GM18499 (cell line): ENCODE data around the gene IL27RA.

Source experiments
- ATAC-seq: cut with Tn5 transposase; IDR thresholded peaks from one replicate; pipeline ENCODE4 v1.9.1; 2021; ENCODE audit warnings: moderate number of reproducible peaks; ENCODE audit not compliant: insufficient read depth, unreplicated experiment

Gene IL27RA

GRCh38 chr19:14031719-14032480, at the start of gene IL27RA:
TSS of gene IL27RA (plus strand) at chr19:14031762. CDS start at chr19:14031873, 111 bp downstream.
- ATAC-seq: no peak

DNA sequence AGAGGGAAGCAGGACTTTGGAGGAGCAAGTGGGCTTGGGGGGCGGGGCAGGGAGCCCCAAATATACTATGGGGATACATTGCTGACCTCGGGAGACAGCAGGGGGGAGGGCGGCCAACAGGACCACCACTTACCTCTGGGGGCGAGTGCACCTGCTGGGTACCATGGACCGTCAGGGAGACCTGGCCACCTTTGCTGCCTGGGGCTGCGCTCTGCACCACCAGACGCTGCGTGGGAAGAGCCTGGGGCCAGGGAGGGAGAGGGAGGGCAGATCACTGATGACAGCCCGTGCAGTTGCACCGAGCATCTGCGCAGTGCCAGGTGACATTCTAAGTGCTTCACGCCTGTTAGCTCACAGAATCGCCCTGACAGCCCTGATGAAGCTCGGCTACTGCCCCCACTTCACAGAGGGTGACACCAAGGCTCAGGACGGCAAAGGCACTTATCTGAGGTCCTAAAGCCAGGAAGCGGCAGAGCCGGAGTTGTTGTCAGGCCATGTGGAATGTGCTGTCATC, 49.5 kb upstream of the IL27RA start:
- no peak for ATAC-seq

DNA sequence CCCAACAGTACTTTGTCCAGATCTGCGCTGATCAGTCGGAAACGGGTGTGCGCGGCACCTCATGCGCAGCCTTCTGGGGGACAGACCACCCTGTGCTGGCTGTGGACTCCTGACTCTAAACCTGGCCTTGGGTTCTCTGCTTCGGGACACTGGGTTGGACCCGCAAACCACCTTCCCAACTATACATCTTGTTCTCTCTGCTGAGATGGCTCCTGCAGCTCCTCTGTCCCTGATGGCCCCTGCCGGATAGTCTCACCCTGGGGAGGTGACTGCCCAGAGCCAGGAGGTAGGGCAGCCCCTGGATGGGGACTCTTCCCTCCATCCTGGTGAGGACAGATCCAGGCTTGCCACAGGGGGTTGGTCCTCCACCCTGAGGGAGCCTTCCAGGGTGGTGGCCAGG, 48.8 kb upstream of the IL27RA start:
- no peak for ATAC-seq

DNA sequence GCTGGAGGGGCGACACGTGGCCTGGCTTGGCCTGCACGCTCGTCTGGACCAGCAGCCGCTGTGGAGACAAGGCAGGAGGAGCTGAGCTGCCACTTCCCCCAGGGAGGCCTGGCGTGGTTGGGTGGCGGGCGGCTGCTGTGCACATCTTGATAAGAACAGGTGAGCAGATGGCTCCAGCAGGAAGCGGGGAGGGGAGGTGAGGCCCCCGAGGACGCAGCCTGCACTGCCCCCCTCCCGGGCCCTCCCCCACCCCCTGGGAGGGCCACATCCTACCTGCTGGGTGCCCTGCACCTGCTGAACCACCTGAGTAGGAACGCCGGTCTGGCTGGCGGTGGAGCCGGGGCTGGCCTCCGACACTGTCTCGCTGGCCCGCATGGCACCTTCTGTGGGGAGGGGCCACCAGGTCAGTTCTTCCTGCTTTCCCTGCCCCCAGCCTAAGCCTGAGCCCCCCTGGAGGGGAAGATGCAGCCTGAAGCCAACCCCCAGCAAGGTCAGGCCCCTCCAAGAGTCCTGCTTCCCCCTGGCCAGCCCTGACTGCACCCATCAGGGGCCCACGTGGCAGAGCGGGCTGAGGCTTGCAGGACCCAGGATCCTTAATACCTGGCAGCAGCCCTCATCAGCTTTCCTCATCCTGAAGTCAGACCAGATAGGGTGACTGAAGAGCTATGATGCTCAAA, 48.2 kb upstream of the IL27RA start:
- no peak for ATAC-seq

DNA sequence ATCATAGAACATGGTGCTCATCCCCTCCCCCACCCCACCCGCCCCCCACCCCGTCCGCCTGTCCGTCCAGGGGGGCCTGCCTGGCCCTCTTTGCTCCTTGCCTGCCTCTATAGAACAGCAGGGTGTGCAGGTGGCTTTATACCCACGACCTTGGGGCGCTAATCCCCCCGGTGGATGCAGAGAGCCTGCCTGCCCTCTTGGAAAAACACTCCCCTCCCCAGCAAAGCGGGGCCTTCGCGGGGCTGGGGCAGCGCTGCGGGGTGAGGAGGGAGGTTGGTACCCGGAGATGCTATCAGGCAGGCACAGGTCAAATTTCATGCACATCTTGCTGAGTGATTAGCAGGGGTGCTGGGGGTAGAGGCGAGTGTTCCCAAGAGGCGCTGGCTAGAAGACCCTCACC, 47.4 kb upstream of the IL27RA start:
- no peak for ATAC-seq

DNA sequence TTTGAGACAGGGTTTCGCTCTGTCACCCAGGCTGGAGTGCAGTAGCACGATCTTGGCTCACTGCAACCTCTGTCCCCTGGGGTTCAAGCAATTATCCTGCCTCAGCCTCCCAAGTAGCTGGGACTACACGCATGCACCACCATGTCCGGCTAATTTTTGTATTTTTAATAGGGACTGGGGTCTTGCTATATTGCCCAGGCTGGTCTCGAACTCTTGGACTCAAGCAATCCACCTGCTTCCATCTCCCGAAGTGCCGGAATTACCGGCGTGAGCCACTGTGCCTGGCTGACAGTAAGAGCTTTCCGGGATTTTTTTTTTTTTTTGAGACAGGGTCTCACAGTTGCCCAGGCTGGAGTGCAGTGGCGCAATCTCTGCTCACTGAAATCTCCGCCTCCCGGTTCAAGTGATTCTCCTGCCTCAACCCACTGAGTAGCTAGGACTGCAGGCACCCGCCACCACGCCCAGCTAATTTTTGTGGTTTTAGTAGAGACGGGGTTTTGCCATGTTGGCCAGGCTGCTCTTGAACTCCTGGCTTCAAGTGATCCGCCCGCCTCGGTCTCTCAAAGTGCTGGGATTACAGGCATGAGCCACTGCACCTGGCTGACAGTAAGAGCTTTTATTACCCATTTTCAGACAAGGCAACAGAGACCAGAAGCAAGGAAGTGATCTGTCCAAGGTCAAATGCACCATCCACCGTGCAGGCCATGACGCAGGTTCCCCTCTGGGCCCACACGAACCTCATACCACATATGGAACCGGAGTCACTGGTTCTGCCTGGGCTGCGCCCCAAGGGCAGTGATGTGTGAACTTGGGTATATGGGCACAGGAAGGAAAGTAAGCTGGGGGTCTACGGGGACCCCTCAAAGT, 46.5 kb upstream of the IL27RA start:
- ATAC-seq: no peak

DNA sequence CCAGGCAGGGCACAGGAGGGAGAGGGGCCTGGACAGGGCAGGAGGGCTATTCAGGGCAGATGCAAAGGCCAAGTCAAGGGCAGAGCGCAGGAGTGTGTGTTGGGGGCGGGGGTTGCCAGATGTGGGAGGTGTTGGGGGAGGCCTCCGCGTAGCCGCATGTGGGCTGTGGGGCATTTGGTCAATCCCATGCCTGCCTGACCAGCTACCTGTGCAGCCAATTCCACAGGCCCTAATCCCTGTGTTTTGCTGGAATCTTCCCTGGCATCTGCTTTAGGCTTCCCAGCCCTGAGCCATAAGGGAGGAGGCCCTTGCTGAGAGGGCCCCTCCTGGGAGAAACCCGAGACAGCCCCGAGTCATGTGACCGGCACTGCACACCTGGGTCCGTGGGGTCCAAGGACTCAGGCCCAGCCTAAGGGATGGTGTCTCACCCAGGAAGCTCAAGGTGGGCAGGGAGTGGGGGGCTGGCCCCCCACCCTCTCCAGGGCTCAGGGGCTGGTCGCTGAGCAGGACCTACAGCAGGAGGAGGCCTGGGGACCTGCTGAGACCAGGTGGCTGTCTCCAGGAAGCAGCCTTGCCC, 45.7 kb upstream of the IL27RA start:
- ATAC-seq: peak; percentile 3

GRCh38 chr19:13986348-13986904, 45.1 kb upstream of the IL27RA start:
- ATAC-seq: peak; percentile 44

DNA sequence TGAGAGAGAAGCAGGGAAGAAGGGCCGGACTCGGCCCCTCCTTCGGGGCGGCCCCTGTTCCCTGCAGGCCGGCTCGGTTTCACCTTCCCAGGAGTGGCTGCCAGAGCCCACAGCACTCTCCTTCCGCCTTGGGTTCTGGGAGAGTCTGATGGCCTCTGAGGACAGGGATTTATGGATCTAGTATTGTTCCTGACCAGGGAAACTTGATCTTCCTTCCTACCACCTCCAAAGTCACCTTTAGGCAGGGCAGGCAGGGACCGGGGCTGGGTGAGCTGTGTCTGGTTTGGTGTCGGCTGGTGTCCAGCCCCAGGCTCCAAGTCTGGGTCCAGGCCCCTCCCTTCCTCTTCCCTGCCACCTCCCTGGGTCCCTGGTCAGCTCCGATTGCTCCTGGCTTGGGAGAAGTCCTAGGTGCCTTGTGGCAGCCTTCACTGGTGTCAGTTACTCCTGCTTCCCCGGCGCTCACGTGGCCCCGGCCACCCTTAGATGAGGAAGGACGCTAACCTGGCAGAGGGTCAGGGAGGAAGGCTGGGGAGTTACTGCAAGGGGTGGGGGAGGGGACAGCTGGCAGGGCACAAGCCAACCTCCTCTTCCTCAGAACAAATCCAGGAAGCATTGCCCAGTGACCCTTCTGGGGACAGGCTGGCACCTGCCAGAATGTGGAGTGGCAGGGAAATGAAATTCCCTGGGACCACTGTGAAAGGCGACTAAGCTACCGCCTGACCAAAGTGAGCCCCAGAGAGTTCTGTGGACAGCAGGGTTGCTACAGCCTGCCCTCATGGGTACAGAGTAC, 44.3 kb upstream of the IL27RA start:
- ATAC-seq: no peak

DNA sequence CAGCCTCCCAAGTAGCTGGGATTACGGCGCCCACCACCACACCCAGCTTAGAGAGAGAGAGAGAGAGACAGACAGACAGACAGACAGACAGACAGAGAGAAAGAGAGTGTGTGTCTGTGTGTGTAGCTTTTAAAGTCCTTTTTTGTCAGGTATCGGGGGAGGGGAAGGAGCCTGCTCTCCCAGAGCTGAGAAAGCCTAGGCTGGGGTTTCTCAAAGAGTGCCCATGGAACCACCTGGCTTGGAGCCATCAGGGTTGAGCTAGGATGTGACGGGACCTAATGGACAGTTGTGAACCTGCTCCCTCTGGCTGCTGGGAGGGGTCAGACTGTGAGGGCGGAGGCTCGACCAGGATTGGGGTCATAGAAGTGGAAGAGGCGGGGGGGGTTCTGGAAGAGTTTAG, 42.1 kb upstream of the IL27RA start:
- no peak for ATAC-seq

- ATAC-seq: no peak
Measured at GRCh38 chr19:13990085-13990484, 41.5 kb upstream of the IL27RA start.

DNA sequence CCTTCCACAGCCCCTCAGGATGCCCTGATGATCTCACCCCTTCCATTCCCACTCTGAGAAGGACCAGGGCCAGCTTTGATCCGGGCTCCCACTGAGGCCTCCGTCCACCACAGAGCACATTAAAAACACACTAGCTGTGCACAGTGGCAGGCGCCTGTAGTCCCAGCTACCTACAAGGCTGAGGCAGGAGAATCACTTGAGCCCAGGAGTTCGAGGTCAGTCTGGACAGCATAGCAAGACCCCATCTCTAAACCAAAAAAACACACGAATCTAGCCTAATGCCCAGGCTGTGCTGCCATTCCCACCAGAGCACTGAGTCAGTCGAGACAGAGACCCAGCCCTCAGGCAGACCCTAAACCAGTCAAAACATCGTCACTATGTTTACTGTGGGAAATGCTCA, 39.5 kb upstream of the IL27RA start:
- no peak for ATAC-seq

DNA sequence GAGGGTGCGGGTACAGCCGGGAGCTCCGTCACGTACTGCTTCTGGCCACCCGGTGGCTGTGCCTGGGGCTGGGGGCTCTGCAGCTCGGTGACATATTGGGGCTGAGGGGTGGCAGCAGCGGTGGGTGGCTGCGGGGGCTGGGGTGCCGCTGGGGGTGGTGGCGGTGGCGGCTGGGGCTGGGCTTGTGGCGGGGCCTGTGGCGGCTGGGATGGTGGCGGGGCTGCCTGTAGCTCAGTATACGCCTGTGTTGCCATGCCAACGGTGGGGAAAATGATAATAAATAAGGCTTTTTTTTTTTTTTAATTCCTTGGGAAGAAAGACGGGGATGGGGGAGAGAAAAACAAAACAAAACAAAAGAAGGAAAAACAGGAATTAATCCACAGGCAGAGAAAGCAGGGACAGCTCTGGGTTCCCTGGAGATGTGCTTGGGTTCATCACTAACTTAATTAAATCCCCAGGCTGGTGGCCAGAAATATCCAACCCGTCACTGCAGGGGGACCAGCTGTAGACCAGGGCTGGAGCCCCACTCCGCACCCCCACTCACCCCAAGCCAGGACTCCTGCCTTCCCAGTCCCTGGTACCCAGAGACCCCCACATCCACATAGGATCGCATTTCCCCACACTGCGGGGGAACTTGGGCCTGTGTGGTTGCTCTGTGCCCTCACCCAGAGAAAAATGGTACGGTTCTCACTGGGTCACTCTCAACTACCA, 37.8 kb upstream of the IL27RA start:
- ATAC-seq: no peak

- no peak for ATAC-seq
Measured at GRCh38 chr19:13995017-13995728, 36.4 kb upstream of the IL27RA start.

GRCh38 chr19:13995878-13996765, 35.4 kb upstream of the IL27RA start:
- ATAC-seq: no peak

- no peak for ATAC-seq
Measured at GRCh38 chr19:13996928-13997630, 34.5 kb upstream of the IL27RA start.

- no peak for ATAC-seq
Measured at GRCh38 chr19:13997631-13997962, 34.0 kb upstream of the IL27RA start.
